HG03354 (cell line): ENCODE data around the gene GRID1.

Experiments
- ATAC-seq: cut with Tn5 transposase; IDR thresholded peaks from one replicate; pipeline ENCODE4 v1.9.1; 2021; ENCODE audit warnings: mild to moderate bottlenecking; ENCODE audit not compliant: unreplicated experiment, poor library complexity, severe bottlenecking

Gene GRID1

GRCh38 chr10:85557706-85558105, 808.9 kb downstream of the GRID1 start:
- ATAC-seq, result no peak

- ATAC-seq, result no peak
Measured at GRCh38 chr10:85557077-85557476, 809.5 kb downstream of the GRID1 start.
